GM21723 (cell line): Measurements from ENCODE around the gene PSMB11.
"Not testable (repeated sequence)": the region's sequence is repeated elsewhere in the genome, so short reads cannot be mapped to it uniquely, and the experiment has no call there.

ENCODE experiments used
- ATAC-seq: cut with Tn5 transposase; IDR thresholded peaks from one replicate; pipeline ENCODE4 v1.9.1; 2021; ENCODE audit warnings: mild to moderate bottlenecking, moderate library complexity; ENCODE audit not compliant: unreplicated experiment

Gene PSMB11

GRCh38 chr14:23013054-23013748, 28.8 kb upstream of the PSMB11 start:
- no peak for ATAC-seq

GRCh38 chr14:23013749-23014054, 28.3 kb upstream of the PSMB11 start:
- not testable (repeated sequence) for ATAC-seq

- no peak for ATAC-seq
Observed at GRCh38 chr14:23015618-23016017, 26.4 kb upstream of the PSMB11 start.

GRCh38 chr14:23017091-23017490, 24.9 kb upstream of the PSMB11 start:
- no peak for ATAC-seq

- ATAC-seq: no peak
Observed at GRCh38 chr14:23018107-23018506, 23.9 kb upstream of the PSMB11 start.

- ATAC-seq: no peak
Observed at GRCh38 chr14:23020143-23021128, 21.6 kb upstream of the PSMB11 start.

- ATAC-seq: no peak
Observed at GRCh38 chr14:23021434-23021833, 20.6 kb upstream of the PSMB11 start.

- ATAC-seq: no peak
Observed at GRCh38 chr14:23021889-23022442, 20.0 kb upstream of the PSMB11 start.

- ATAC-seq: no peak
Observed at GRCh38 chr14:23023022-23023794, 18.8 kb upstream of the PSMB11 start.

- no peak for ATAC-seq
Observed at GRCh38 chr14:23023795-23024152, 18.2 kb upstream of the PSMB11 start.

GRCh38 chr14:23024612-23025075, 17.4 kb upstream of the PSMB11 start:
- ATAC-seq: no peak

GRCh38 chr14:23025151-23025814, 16.7 kb upstream of the PSMB11 start:
- no peak for ATAC-seq

- ATAC-seq: no peak
Observed at GRCh38 chr14:23028799-23029198, 13.2 kb upstream of the PSMB11 start.

- ATAC-seq: no peak
Observed at GRCh38 chr14:23030936-23031335, 11.1 kb upstream of the PSMB11 start.

GRCh38 chr14:23033251-23033727, 8.7 kb upstream of the PSMB11 start:
- no peak for ATAC-seq

- ATAC-seq: peak; percentile 17
Observed at GRCh38 chr14:23033801-23034497, 8.1 kb upstream of the PSMB11 start.

- ATAC-seq: peak; percentile 98
Observed at GRCh38 chr14:23034498-23035302, 7.3 kb upstream of the PSMB11 start, which contains the start of gene PSMB5. Gene PSMB5, minus strand, starts transcription at chr14:23034900. Its CDS starts 19 bp downstream, at chr14:23034881.

- ATAC-seq: no peak
Observed at GRCh38 chr14:23035303-23036144, 6.5 kb upstream of the PSMB11 start.
